Thymus (tissue), 14 donors: ENCODE data around the gene RGS5. TPM values are rescaled to one million over a fixed set of nuclear protein-coding genes. Genes with fewer than 3 reads are reported as not detected.
"Not testable (repeated sequence)": the region's sequence is repeated elsewhere in the genome, so short reads cannot be mapped to it uniquely, and the experiment has no call there.

Experiments
- DNase-seq, 9 donors: peaks; one replicate each; pipeline ENCODE4 v3.0.0-alpha.2; 2013; ENCODE audit warnings: low spot score in 9 of 9, low read depth in 6 of 9, missing footprints in 1 of 9
- H3K27ac ChIP-seq, 2 donors: one replicate each; pipeline ENCODE4 v1.5.1; 2013; ENCODE audit warnings: control low read depth in 1 of 2, low read depth in 1 of 2, low read length in 1 of 2, mild to moderate bottlenecking in 1 of 2, moderate library complexity in 1 of 2
- H3K27me3 ChIP-seq, 2 donors: one replicate each; pipeline ENCODE4 v1.5.1; 2013; ENCODE audit warnings: low read length in 1 of 2; ENCODE audit not compliant: control insufficient read depth in 2 of 2, insufficient read depth in 1 of 2
- H3K36me3 ChIP-seq, 2 donors: one replicate each; pipeline ENCODE4 v1.5.1; 2013; ENCODE audit warnings: low read length in 1 of 2, mild to moderate bottlenecking in 1 of 2, moderate library complexity in 1 of 2; ENCODE audit not compliant: control insufficient read depth in 2 of 2, insufficient read depth in 2 of 2
- H3K4me1 ChIP-seq, 2 donors: one replicate each; pipeline ENCODE4 v1.5.1; 2013; ENCODE audit warnings: low read length in 2 of 2; ENCODE audit not compliant: control insufficient read depth in 2 of 2, insufficient read depth in 2 of 2
- H3K4me3 ChIP-seq, 2 donors: one replicate each; pipeline ENCODE4 v1.5.1; 2013; ENCODE audit warnings: low read length in 2 of 2, control low read depth in 1 of 2, mild to moderate bottlenecking in 1 of 2
- H3K9me3 ChIP-seq, 2 donors: one replicate each; pipeline ENCODE4 v1.5.1; 2013; ENCODE audit warnings: low read length in 1 of 2, mild to moderate bottlenecking in 1 of 2; ENCODE audit not compliant: control insufficient read depth in 2 of 2, insufficient read depth in 1 of 2
- WGBS: extraction: QIAGEN DNeasy Blood & Tissue Kit; methylation state at CpG from one replicate; pipeline ENCODE4 v1.1.7; 2013; 5-methylcytosine and 5-hydroxymethylcytosine counted together
- long read RNA-seq, 10 donors: transcript quantifications; one replicate each; lab custom pipeline, GENCODE V29; 2026
- polyA plus RNA-seq: library from polyadenylated mRNA; stranded (reverse); fragments of 200-250 nt; gene quantifications from one replicate; pipeline ENCODE4 v1.2.3, GENCODE V29; 2013
- total RNA-seq: library from RNA; stranded (reverse); fragments of 120-200 nt; gene quantifications from one replicate; pipeline ENCODE4 v1.2.4, GENCODE V29; 2013
- donor health status: healthy.

Gene RGS5
- total RNA-seq (9.2 TPM), polyA plus RNA-seq (26.2 TPM)
- long read RNA-seq, donor 1, result 0 reads
- long read RNA-seq, donor 2, full-length matches to known transcripts, result 4 of 4 reads
- long read RNA-seq, donor 2, partial matches to known transcripts, result 0 of 4 reads
- long read RNA-seq, donor 2, other reads (novel, unspliced or antisense), result 0 of 4 reads
- long read RNA-seq, donor 3, full-length matches to known transcripts, result 6 of 6 reads
- long read RNA-seq, donor 3, partial matches to known transcripts, result 0 of 6 reads
- long read RNA-seq, donor 3, other reads (novel, unspliced or antisense), result 0 of 6 reads
- long read RNA-seq, donor 4, result 0 reads
- long read RNA-seq, donor 5, full-length matches to known transcripts, result 6 of 6 reads
- long read RNA-seq, donor 5, partial matches to known transcripts, result 0 of 6 reads
- long read RNA-seq, donor 5, other reads (novel, unspliced or antisense), result 0 of 6 reads
- long read RNA-seq, donor 6, full-length matches to known transcripts, result 7 of 7 reads
- long read RNA-seq, donor 6, partial matches to known transcripts, result 0 of 7 reads
- long read RNA-seq, donor 6, other reads (novel, unspliced or antisense), result 0 of 7 reads
- long read RNA-seq, donor 7, full-length matches to known transcripts, result 12 of 12 reads
- long read RNA-seq, donor 7, partial matches to known transcripts, result 0 of 12 reads
- long read RNA-seq, donor 7, other reads (novel, unspliced or antisense), result 0 of 12 reads
- long read RNA-seq, donor 8, full-length matches to known transcripts, result 3 of 3 reads
- long read RNA-seq, donor 8, partial matches to known transcripts, result 0 of 3 reads
- long read RNA-seq, donor 8, other reads (novel, unspliced or antisense), result 0 of 3 reads
- long read RNA-seq, donor 9, full-length matches to known transcripts, result 11 of 11 reads
- long read RNA-seq, donor 9, partial matches to known transcripts, result 0 of 11 reads
- long read RNA-seq, donor 9, other reads (novel, unspliced or antisense), result 0 of 11 reads
- long read RNA-seq, donor 10, full-length matches to known transcripts, result 6 of 6 reads
- long read RNA-seq, donor 10, partial matches to known transcripts, result 0 of 6 reads
- long read RNA-seq, donor 10, other reads (novel, unspliced or antisense), result 0 of 6 reads

DNA sequence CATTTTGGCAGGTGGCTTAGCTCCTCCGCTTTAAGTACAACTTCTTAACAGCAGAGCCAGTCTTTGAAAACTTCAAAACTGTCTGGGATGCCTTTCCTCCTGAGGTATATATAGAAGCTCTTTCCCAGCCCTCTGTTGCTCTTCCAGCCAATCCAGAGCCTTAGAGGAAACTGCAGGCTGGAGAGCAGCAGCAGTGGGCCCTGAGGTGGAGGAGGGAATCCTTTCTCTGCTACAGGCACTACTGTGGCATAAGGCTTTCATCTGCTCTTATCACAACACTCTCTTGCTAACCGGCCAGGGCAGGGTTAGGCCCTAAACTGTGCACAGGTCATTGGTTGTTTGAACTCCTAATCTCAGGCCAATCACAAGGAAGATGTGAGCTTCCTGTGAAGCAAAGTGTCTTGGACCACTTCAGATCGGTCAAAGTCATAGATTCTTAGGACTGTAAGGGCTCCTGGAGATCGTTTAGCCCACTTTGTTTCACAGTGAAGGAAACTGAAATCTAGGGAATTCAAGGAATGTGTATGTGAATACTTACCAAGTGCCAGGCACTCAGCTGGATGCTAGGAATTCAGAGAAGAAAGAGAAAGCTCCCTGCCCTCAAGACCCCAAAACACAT is at the start of gene RGS5:
Gene RGS5 (minus strand): TSS at position 84 of the 619 bp plus-strand sequence. CDS start 81 bp downstream, at position 3.
- Histone ChIP-seq H3K36me3 (no peaks in the 10 kb centered on the region), H3K9me3 (no peaks in the 10 kb centered on the region), H3K27ac (no peak within 1 kb of the TSS), H3K27me3 (no peaks in the 10 kb centered on the region), H3K4me1 (no peaks in the 10 kb centered on the region), H3K4me3 (no peak within 1 kb of the TSS)
- 82% methylated on average over 4 of the region's 4 CpGs for WGBS
- DNase-seq, result no peak

- Histone ChIP-seq H3K27me3 (no peaks in the 10 kb centered on the region), H3K4me3 (no peak overlapping the region), H3K9me3 (no peaks in the 10 kb centered on the region), H3K4me1 (no peaks in the 10 kb centered on the region), H3K27ac (no peak overlapping the region), H3K36me3 (no peaks in the 10 kb centered on the region)
- 49% methylated on average over 2 of the region's 2 CpGs for WGBS
- DNase-seq, result no peak
Measured at GRCh38 chr1:163250382-163250974, 47.8 kb upstream of the RGS5 start.

DNA sequence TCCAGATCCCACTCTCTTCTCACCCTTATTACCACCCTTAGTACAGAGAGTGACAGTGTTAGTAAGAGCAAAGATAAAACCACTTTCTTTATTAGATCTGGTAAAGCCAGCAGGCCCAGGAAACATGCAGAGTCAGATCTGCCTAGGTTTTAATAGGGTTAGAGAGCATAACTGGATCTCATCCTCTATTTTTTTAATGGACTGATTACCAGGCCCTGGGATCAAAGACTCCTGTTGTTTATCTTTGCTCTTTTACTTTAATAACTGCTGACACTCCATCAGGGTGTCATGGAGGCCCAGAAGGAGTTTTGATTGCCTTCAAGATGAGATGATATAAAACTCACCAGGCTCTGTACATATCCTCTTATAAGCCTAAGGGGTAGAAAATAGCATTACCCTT is 45.3 kb upstream of the RGS5 start:
- Histone ChIP-seq H3K36me3 (no peaks in the 10 kb centered on the region), H3K9me3 (no peaks in the 10 kb centered on the region), H3K4me3 (no peak overlapping the region), H3K27ac (no peak overlapping the region), H3K27me3 (no peaks in the 10 kb centered on the region), H3K4me1 (no peaks in the 10 kb centered on the region)
- no peak for DNase-seq

DNA sequence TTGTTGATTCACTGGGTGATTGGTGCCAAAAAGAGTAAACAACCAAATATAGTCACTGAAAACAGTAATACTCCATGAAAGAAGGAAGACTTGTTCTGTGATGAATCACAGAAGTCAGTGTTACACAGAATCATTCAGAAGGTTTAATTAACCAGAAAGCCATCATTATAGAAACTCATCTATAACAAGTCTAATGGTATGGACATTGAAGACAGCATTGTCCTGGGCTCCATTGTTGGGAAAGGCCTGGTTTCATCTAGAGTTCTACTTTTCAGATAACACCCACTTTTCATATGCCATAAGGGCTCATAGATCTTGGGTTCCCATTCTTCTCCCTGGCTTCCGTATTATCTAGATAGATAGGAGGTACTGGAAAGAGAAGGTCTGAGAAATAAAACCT is 41.9 kb upstream of the RGS5 start:
- 95% methylated on average over 1 of the region's 1 CpG for WGBS
- not testable (repeated sequence) for H3K27me3 ChIP-seq, H3K4me3 ChIP-seq, H3K27ac ChIP-seq, H3K36me3 ChIP-seq, H3K9me3 ChIP-seq, H3K4me1 ChIP-seq, DNase-seq

DNA sequence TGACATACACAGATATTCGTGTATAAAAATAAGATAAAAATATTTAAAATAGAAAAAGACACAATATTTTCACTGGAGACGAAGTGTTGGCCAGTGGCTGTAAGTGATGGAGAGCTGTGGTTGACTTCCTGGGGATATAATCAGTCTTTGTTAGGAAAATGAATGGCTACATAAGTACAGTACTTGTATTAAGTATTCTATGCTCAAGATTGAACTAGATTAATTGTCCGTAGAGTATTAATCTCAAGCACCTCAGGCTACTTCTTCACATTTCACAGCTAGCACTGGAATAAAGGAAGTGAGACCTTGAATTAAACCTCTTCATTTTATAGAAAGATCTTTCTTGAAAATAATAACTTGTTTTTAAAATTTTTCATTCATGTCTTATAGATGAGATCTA is 39.0 kb upstream of the RGS5 start:
- Histone ChIP-seq H3K4me3 (no peak overlapping the region), H3K9me3 (no peaks in the 10 kb centered on the region), H3K27ac (no peak overlapping the region), H3K4me1 (no peaks in the 10 kb centered on the region), H3K27me3 (no peaks in the 10 kb centered on the region), H3K36me3 (no peaks in the 10 kb centered on the region)
- no peak for DNase-seq
- WGBS, result 98% methylated on average over 3 of the region's 3 CpGs

DNA sequence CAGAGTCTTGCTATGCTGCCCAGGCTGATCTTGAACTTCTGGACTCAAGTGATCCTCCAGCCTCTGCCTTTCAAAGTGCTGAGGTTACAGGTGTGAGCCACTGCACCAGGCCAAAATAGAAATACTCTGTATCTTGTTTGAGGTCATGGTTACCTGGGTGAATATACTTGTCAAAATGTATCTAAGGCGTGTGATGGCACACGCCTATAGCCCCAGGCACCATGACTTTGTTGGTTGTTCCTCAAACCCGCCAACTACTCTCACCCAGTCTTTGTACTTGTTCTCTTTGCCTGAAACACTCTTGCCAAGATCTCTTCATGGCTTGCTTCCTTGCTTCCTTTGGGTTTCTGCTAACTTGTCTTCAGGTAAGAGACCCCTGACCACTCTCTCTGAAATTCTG is 38.0 kb upstream of the RGS5 start:
- 96% methylated on average over 3 of the region's 3 CpGs for WGBS

GRCh38 chr1:163233643-163234042 is 30.9 kb upstream of the RGS5 start:
- not testable (repeated sequence) for H3K9me3 ChIP-seq, H3K27ac ChIP-seq, H3K27me3 ChIP-seq, H3K4me1 ChIP-seq, H3K36me3 ChIP-seq, DNase-seq, H3K4me3 ChIP-seq
- 98% methylated on average over 3 of the region's 3 CpGs for WGBS

More for the DNA sequence above, 38.0 kb upstream of the RGS5 start:
- no peak overlapping the region for H3K27ac ChIP-seq
- H3K27me3 ChIP-seq, result no peaks in the 10 kb centered on the region
- no peaks in the 10 kb centered on the region for H3K36me3 ChIP-seq
- H3K9me3 ChIP-seq, result no peaks in the 10 kb centered on the region
- H3K4me1 ChIP-seq, result no peaks in the 10 kb centered on the region
- H3K4me3 ChIP-seq, result no peak overlapping the region
- no peak for DNase-seq

- no peak overlapping the region for H3K4me3 ChIP-seq
- H3K27ac ChIP-seq, result no peak overlapping the region
- H3K27me3 ChIP-seq, result no peaks in the 10 kb centered on the region
- no peaks in the 10 kb centered on the region for H3K36me3 ChIP-seq
- no peaks in the 10 kb centered on the region for H3K4me1 ChIP-seq
- DNase-seq, result no peak
- peaks cover 0 to 4% of the 10 kb centered on the region in 2 donors for H3K9me3 ChIP-seq
- 61% methylated on average over 2 of the region's 2 CpGs for WGBS
Measured at GRCh38 chr1:163231385-163231784, 28.7 kb upstream of the RGS5 start.
